Fibroblast of lung (primary cell): ENCODE data around the gene ROR2. TPM values are rescaled to one million over a fixed set of nuclear protein-coding genes. Genes with fewer than 3 reads are reported as not detected.

Source experiments
- DNase-seq, 2 donors: peaks; one replicate each; pipeline versions ENCODE4 v3.0.0 to v3.0.0-alpha.2; 2010; ENCODE audit warnings: low read depth in 2 of 2
- H2AFZ ChIP-seq: 2 replicates; pipeline ENCODE4 v1.5.1; 2012; ENCODE audit warnings: low read length, control low read depth, inconsistent platforms
- H3K27ac ChIP-seq: 2 replicates; pipeline ENCODE4 v1.5.1; 2011; ENCODE audit warnings: low read length, control low read depth; ENCODE audit not compliant: insufficient read depth
- H3K27me3 ChIP-seq: 2 replicates; pipeline ENCODE4 v1.5.1; 2011; ENCODE audit warnings: mild to moderate bottlenecking, low read length; ENCODE audit not compliant: control insufficient read depth, insufficient read depth
- H3K36me3 ChIP-seq: 2 replicates; pipeline ENCODE4 v1.5.1; 2011; ENCODE audit warnings: low read length; ENCODE audit not compliant: control insufficient read depth, insufficient read depth
- H3K4me1 ChIP-seq: 2 replicates; pipeline ENCODE4 v1.5.1; 2011; ENCODE audit warnings: low read length; ENCODE audit not compliant: control insufficient read depth, insufficient read depth; ENCODE audit errors: extremely low read depth
- H3K4me2 ChIP-seq: 2 replicates; pipeline ENCODE4 v1.5.1; 2011; ENCODE audit warnings: low read length, control low read depth; ENCODE audit not compliant: insufficient read depth; ENCODE audit errors: extremely low read depth
- H3K4me3 ChIP-seq, 4 experiments: fragments of 200-600 bp in 1 of 4; sonication (generic) in 1 of 4; replicated peaks in 1 of 4; 2 replicates each; pipeline ENCODE4 v1.5.1; 2011 to 2016; ENCODE audit warnings: low read length in 4 of 4, low read depth in 3 of 4, mild to moderate bottlenecking in 3 of 4, control low read depth in 2 of 4, inconsistent platforms in 1 of 4, mixed read lengths in 1 of 4; ENCODE audit not compliant: insufficient read depth in 1 of 4; ENCODE audit errors: control extremely low read depth in 1 of 4
- H3K79me2 ChIP-seq: 2 replicates; pipeline ENCODE4 v1.5.1; 2012; ENCODE audit warnings: mild to moderate bottlenecking, low read length, inconsistent platforms; ENCODE audit not compliant: control insufficient read depth, insufficient read depth
- H3K9ac ChIP-seq: 2 replicates; pipeline ENCODE4 v1.5.1; 2011; ENCODE audit warnings: mild to moderate bottlenecking, low read length, control low read depth; ENCODE audit not compliant: insufficient read depth
- H3K9me3 ChIP-seq: 2 replicates; pipeline ENCODE4 v1.5.1; 2012; ENCODE audit warnings: low read depth, low read length; ENCODE audit not compliant: control insufficient read depth, insufficient read depth
- H4K20me1 ChIP-seq: 2 replicates; pipeline ENCODE4 v1.5.1; 2011; ENCODE audit warnings: low read length; ENCODE audit not compliant: control insufficient read depth, insufficient read depth; ENCODE audit errors: extremely low read depth
- EZH2 ChIP-seq: IDR thresholded peaks from 2 replicates; pipeline ENCODE4 v1.5.1; 2012; ENCODE audit warnings: low read length, control low read depth, mild to moderate bottlenecking; ENCODE audit errors: missing control alignments
- polyA plus RNA-seq, 2 donors: library from polyadenylated mRNA; depleted of rRNA in 1 of 2; stranded (reverse) in 1 of 2; unstranded in 1 of 2; fragments of >200 nt; gene quantifications; 2 replicates each; pipeline ENCODE4 v1.2.1, GENCODE V29; 2011 to 2012; ENCODE audit warnings: missing spikeins in 1 of 2
- total RNA-seq: library from RNA; depleted of rRNA; stranded (reverse); fragments of >200 nt; gene quantifications from 2 replicates; pipeline ENCODE4 v1.2.1, GENCODE V29; 2014
- TF ChIP-seq, protein P1 (sequence below), 2 donors: IDR thresholded peaks in 1 of 2; conservative IDR thresholded peaks in 1 of 2; 1 replicate in 1 of 2; 2 replicates in 1 of 2; pipeline ENCODE4 v1.5.1; 2011 to 2012; ENCODE audit warnings: low read length in 2 of 2, control low read depth in 1 of 2, inconsistent platforms in 1 of 2, low read depth in 1 of 2, mild to moderate bottlenecking in 1 of 2

ROR2 gene
- total and polyA plus RNA-seq, 2 donors (not counting 1 experiment from before 2014, with no cell fraction given): 2.3 to 27.9 TPM

DNA sequence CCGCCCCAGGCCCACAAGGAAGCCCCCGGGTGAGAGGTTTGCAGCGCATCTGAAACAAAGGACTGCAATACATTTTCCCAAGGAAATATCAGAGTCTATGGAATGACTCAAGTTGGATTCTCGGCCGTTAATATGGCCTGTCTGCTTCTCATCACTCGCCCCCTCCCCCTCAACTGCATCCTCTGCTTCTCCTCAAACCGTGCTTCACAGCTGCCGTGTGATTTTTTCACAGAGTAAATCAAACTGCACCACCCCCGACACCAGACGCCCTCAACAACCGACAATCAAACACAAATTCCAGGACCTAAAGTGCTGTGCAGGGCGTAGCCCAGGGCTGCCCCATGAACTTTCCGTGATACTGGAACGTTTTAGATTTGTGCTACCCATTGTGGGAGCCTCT, 176.9 kb downstream of the ROR2 start:
- Histone ChIP-seq H3K9me3 (no peaks in the 10 kb centered on the region), H3K79me2 (no peaks in the 10 kb centered on the region), H3K27ac (no peak overlapping the region), H4K20me1 (no peaks in the 10 kb centered on the region), H3K4me1 (peaks cover 20% of the 10 kb centered on the region), H3K4me2 (no peak overlapping the region), H3K27me3 (peaks cover 2% of the 10 kb centered on the region), H3K4me3 (no peak overlapping the region), H2AFZ (no peak overlapping the region), H3K9ac (no peak overlapping the region), H3K36me3 (no peaks in the 10 kb centered on the region)
- no peak for DNase-seq
- TF ChIP-seq, protein P1, sequence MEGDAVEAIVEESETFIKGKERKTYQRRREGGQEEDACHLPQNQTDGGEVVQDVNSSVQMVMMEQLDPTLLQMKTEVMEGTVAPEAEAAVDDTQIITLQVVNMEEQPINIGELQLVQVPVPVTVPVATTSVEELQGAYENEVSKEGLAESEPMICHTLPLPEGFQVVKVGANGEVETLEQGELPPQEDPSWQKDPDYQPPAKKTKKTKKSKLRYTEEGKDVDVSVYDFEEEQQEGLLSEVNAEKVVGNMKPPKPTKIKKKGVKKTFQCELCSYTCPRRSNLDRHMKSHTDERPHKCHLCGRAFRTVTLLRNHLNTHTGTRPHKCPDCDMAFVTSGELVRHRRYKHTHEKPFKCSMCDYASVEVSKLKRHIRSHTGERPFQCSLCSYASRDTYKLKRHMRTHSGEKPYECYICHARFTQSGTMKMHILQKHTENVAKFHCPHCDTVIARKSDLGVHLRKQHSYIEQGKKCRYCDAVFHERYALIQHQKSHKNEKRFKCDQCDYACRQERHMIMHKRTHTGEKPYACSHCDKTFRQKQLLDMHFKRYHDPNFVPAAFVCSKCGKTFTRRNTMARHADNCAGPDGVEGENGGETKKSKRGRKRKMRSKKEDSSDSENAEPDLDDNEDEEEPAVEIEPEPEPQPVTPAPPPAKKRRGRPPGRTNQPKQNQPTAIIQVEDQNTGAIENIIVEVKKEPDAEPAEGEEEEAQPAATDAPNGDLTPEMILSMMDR (conservative IDR thresholded peaks at IDR 0.05 in 1 of 2, IDR thresholded peaks at IDR 0.05 in 1 of 2; ENCODE audit: low read depth in 1 of 2, low read length in 2 of 2): no peak
- no peak for TF ChIP-seq EZH2

DNA sequence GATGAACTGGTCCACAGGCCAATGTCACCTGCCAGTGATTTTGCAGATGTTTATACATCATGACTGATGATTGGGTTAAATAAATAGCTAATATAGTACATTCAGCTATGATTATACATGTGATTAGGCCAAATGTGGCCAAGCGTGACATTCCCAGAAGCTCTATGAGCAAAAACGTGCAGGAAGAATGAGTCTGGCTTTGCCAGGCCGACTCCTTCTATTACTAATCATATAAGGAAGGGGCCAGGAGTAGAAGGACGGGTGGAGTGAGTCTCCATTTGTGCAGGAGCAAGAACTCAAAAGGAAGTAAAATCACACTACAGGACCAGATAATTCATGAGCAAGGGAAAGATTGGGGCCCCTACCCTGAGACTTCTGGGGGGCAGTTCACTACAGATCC, 178.2 kb downstream of the ROR2 start:
- Histone ChIP-seq H3K9me3 (no peaks in the 10 kb centered on the region), H2AFZ (no peak overlapping the region), H3K4me3 (no peak overlapping the region), H3K4me1 (peaks cover 13% of the 10 kb centered on the region), H3K79me2 (no peaks in the 10 kb centered on the region), H3K9ac (no peak overlapping the region), H3K27me3 (peaks cover 2% of the 10 kb centered on the region), H3K4me2 (peak overlapping the region; percentile 68), H4K20me1 (no peaks in the 10 kb centered on the region), H3K27ac (peak overlapping the region; percentile 45), H3K36me3 (no peaks in the 10 kb centered on the region)
- DNase-seq: peak in 1 of 2 donors; percentile 41
- TF ChIP-seq, protein P1 (conservative IDR thresholded peaks at IDR 0.05 in 1 of 2, IDR thresholded peaks at IDR 0.05 in 1 of 2; ENCODE audit: low read depth in 1 of 2, low read length in 2 of 2): no peak
- no peak for TF ChIP-seq EZH2

DNA sequence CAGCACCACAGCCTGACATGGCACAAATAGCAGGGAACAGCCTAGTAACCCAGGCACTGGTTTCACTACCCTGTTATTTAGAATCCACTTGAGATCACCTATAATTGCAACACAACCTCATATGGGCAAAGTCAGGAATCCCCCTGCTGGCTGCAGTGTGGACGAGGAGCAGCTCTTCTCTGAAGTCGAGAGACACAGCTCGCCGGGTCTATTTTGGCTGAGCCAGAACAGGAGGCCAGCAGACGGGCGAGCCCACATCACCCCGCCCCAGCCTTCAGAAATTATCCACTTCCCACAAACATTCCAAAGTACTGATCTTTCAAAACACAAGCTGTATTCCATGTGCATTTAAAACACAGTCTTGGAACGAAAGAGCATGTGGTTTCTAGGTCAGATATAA, 179.0 kb downstream of the ROR2 start:
- Histone ChIP-seq H3K9me3 (no peaks in the 10 kb centered on the region), H3K4me1 (peaks cover 12% of the 10 kb centered on the region), H4K20me1 (no peaks in the 10 kb centered on the region), H3K9ac (no peak overlapping the region), H3K36me3 (no peaks in the 10 kb centered on the region), H3K4me3 (peak overlapping the region in 1 of 4 experiments; percentile 33), H3K27ac (no peak overlapping the region), H3K4me2 (peak overlapping the region; percentile 70), H2AFZ (no peak overlapping the region), H3K27me3 (peaks cover 2% of the 10 kb centered on the region), H3K79me2 (no peaks in the 10 kb centered on the region)
- peak; percentile 94 to 96 for DNase-seq
- TF ChIP-seq, protein P1 (conservative IDR thresholded peaks at IDR 0.05 in 1 of 2, IDR thresholded peaks at IDR 0.05 in 1 of 2; ENCODE audit: low read depth in 1 of 2, low read length in 2 of 2): peak; percentile 52 to 66
- TF ChIP-seq EZH2: no peak
